Lower lobe of right lung (tissue), 2 donors: Measurements from ENCODE around the gene GAREM1. TPM values are rescaled to one million over a fixed set of nuclear protein-coding genes. Genes with fewer than 3 reads are reported as not detected.
"Not testable (repeated sequence)": the region's sequence is repeated elsewhere in the genome, so short reads cannot be mapped to it uniquely, and the experiment has no call there.

ENCODE experiments used
- ATAC-seq, 2 donors: fragments of 200-7000 bp; cut with Tn5 transposase; one replicate each; pipeline ENCODE4 v1.9.1; 2020 to 2022; ENCODE audit warnings: mild to moderate bottlenecking in 2 of 2, moderate library complexity in 2 of 2
- DNase-seq: peaks from one replicate; pipeline ENCODE4 v3.0.0-alpha.2; 2020
- H3K27ac ChIP-seq: fragments of 200-600 bp; one replicate; pipeline ENCODE4 v1.8.0; 2022
- H3K27me3 ChIP-seq: fragments of 200-600 bp; one replicate; pipeline ENCODE4 v1.8.0; 2022; ENCODE audit warnings: low read depth
- H3K36me3 ChIP-seq: fragments of 200-600 bp; one replicate; pipeline ENCODE4 v1.8.0; 2022; ENCODE audit warnings: mild to moderate bottlenecking
- H3K4me1 ChIP-seq: fragments of 200-600 bp; one replicate; pipeline ENCODE4 v1.8.0; 2022
- H3K4me3 ChIP-seq: fragments of 200-600 bp; one replicate; pipeline ENCODE4 v1.8.0; 2022; ENCODE audit warnings: mild to moderate bottlenecking
- H3K9me3 ChIP-seq: fragments of 200-600 bp; one replicate; pipeline ENCODE4 v1.8.0; 2022
- CTCF ChIP-seq: fragments of 200-600 bp; IDR thresholded peaks from one replicate; pipeline ENCODE4 v1.8.0; 2022; ENCODE audit warnings: antibody characterized with exemption, mild to moderate bottlenecking
- intact Hi-C: fragments of 100-400 bp; cut with DNase I; formaldehyde crosslinking; loops from one replicate; pipeline ENCODE4 v1.11.0; 2022
- total RNA-seq: library from RNA; stranded (reverse); fragmentation: NEBNext Ultra II Directional; extraction: Animal tissue kit (Norgen Biotek cat#: 25700); gene quantifications from one replicate; pipeline ENCODE4 v1.2.1, GENCODE V29; 2021
- donor health status: DM: no; HTN: yes; CAD: no; lungs with severe emphysema.

The GAREM1 gene
- total RNA-seq, 1 donor from 2014 or later = 10.3 TPM

GRCh38 chr18:32243358-32243757, 227.3 kb downstream of the GAREM1 start:
- H3K4me1 ChIP-seq = no peaks in the 10 kb centered on the region
- H3K9me3 ChIP-seq = no peaks in the 10 kb centered on the region
- H3K27ac ChIP-seq = no peak overlapping the region
- DNase-seq (no peak), ATAC-seq (no peak)
- no peak for TF ChIP-seq CTCF
- H3K27me3 ChIP-seq = no peaks in the 10 kb centered on the region
- no peaks in the 10 kb centered on the region for H3K36me3 ChIP-seq
- no peak overlapping the region for H3K4me3 ChIP-seq
- intact Hi-C loops = no loop called here

- intact Hi-C loops = no loop called here
- no peak for TF ChIP-seq CTCF
- no peaks in the 10 kb centered on the region for H3K27me3 ChIP-seq
- no peaks in the 10 kb centered on the region for H3K9me3 ChIP-seq
- DNase-seq = no peak
- no peak overlapping the region for H3K27ac ChIP-seq
- ATAC-seq = no peak
- H3K36me3 ChIP-seq = no peaks in the 10 kb centered on the region
- no peak overlapping the region for H3K4me3 ChIP-seq
- no peaks in the 10 kb centered on the region for H3K4me1 ChIP-seq
Observed at GRCh38 chr18:32242395-32242794, 228.3 kb downstream of the GAREM1 start.

GRCh38 chr18:32238635-32239268, 231.9 kb downstream of the GAREM1 start:
- TF ChIP-seq CTCF = no peak
- no peak overlapping the region for H3K4me3 ChIP-seq
- DNase-seq (no peak), ATAC-seq (no peak)
- intact Hi-C loops = no loop called here
- H3K27me3 ChIP-seq = no peaks in the 10 kb centered on the region
- no peaks in the 10 kb centered on the region for H3K4me1 ChIP-seq
- H3K27ac ChIP-seq = no peak overlapping the region
- H3K9me3 ChIP-seq = no peaks in the 10 kb centered on the region
- H3K36me3 ChIP-seq = no peaks in the 10 kb centered on the region

- DNase-seq (no peak), ATAC-seq (no peak)
- H3K4me3 ChIP-seq = no peak overlapping the region
- no peaks in the 10 kb centered on the region for H3K36me3 ChIP-seq
- intact Hi-C loops = no loop called here
- H3K9me3 ChIP-seq = no peaks in the 10 kb centered on the region
- H3K27ac ChIP-seq = no peak overlapping the region
- H3K27me3 ChIP-seq = no peaks in the 10 kb centered on the region
- H3K4me1 ChIP-seq = no peaks in the 10 kb centered on the region
- TF ChIP-seq CTCF = no peak
Observed at GRCh38 chr18:32237049-32237448, 233.6 kb downstream of the GAREM1 start.

GRCh38 chr18:32233348-32233747, 237.3 kb downstream of the GAREM1 start:
- ATAC-seq = not testable (repeated sequence)

GRCh38 chr18:32219431-32220018, 251.2 kb downstream of the GAREM1 start:
- no peak overlapping the region for H3K27ac ChIP-seq
- no peaks in the 10 kb centered on the region for H3K36me3 ChIP-seq
- intact Hi-C loops = no loop called here
- H3K9me3 ChIP-seq = no peaks in the 10 kb centered on the region
- H3K27me3 ChIP-seq = no peaks in the 10 kb centered on the region
- no peak overlapping the region for H3K4me3 ChIP-seq
- no peaks in the 10 kb centered on the region for H3K4me1 ChIP-seq
- ATAC-seq (no peak), DNase-seq (no peak)
- TF ChIP-seq CTCF = no peak

More at GRCh38 chr18:32233348-32233747, 237.3 kb downstream of the GAREM1 start:
- intact Hi-C loops, H3K36me3 ChIP-seq, H3K27me3 ChIP-seq, H3K4me3 ChIP-seq, H3K27ac ChIP-seq, H3K4me1 ChIP-seq, H3K9me3 ChIP-seq, DNase-seq: not testable (repeated sequence)
